KMS-11 (cell line): Measurements from ENCODE around the gene PLPPR2.
"Not testable (repeated sequence)": the region's sequence is repeated elsewhere in the genome, so short reads cannot be mapped to it uniquely, and the experiment has no call there.

ENCODE experiments used
- H2AFZ ChIP-seq: fragments of 200-600 bp; sonication (generic); 2 replicates; pipeline ENCODE4 v1.6.1; 2016; ENCODE audit warnings: antibody characterized with exemption, mixed run types, low read depth
- H3K27ac ChIP-seq: fragments of 200-600 bp; sonication (generic); 2 replicates; pipeline ENCODE4 v1.6.1; 2016; ENCODE audit warnings: mild to moderate bottlenecking, mixed run types
- H3K27me3 ChIP-seq: fragments of 200-600 bp; sonication (generic); 2 replicates; pipeline ENCODE4 v1.6.1; 2017; ENCODE audit warnings: mild to moderate bottlenecking, low read depth, mixed run types, moderate library complexity; ENCODE audit not compliant: insufficient read depth
- H3K36me3 ChIP-seq: fragments of 200-600 bp; sonication (generic); 2 replicates; pipeline ENCODE4 v1.6.1; 2017; ENCODE audit warnings: mild to moderate bottlenecking, mixed run types; ENCODE audit not compliant: insufficient read depth
- H3K4me1 ChIP-seq: fragments of 200-600 bp; sonication (generic); 2 replicates; pipeline ENCODE4 v1.6.1; 2016; ENCODE audit warnings: mild to moderate bottlenecking, low read depth, mixed run types; ENCODE audit not compliant: poor library complexity, severe bottlenecking
- H3K4me2 ChIP-seq: fragments of 200-600 bp; sonication (generic); 2 replicates; pipeline ENCODE4 v1.7.0; 2016; ENCODE audit warnings: mild to moderate bottlenecking, mixed run types
- H3K4me3 ChIP-seq: fragments of 200-600 bp; sonication (generic); IDR thresholded peaks from 2 replicates; pipeline ENCODE4 v1.6.1; 2017; ENCODE audit warnings: low read depth, low read length, mixed read lengths; ENCODE audit not compliant: insufficient read depth
- H3K79me2 ChIP-seq: fragments of 200-600 bp; sonication (generic); 2 replicates; pipeline ENCODE4 v1.6.1; 2016; ENCODE audit warnings: low read depth, mixed run types; ENCODE audit not compliant: insufficient read depth
- H3K9ac ChIP-seq: fragments of 200-600 bp; sonication (generic); 2 replicates; pipeline ENCODE4 v1.6.1; 2016; ENCODE audit warnings: mild to moderate bottlenecking, mixed run types
- H4K20me1 ChIP-seq: fragments of 200-600 bp; sonication (generic); 2 replicates; pipeline ENCODE4 v1.6.1; 2016; ENCODE audit warnings: mild to moderate bottlenecking, mixed run types; ENCODE audit not compliant: insufficient read depth
- TF ChIP-seq, protein P1 (sequence below): fragments of 200-600 bp; sonication (generic); conservative IDR thresholded peaks from 2 replicates; pipeline ENCODE4 v1.6.1; 2017; ENCODE audit warnings: low read depth, mild to moderate bottlenecking, antibody characterized with exemption, low read length, moderate library complexity, mixed read lengths

The PLPPR2 gene, protein sequence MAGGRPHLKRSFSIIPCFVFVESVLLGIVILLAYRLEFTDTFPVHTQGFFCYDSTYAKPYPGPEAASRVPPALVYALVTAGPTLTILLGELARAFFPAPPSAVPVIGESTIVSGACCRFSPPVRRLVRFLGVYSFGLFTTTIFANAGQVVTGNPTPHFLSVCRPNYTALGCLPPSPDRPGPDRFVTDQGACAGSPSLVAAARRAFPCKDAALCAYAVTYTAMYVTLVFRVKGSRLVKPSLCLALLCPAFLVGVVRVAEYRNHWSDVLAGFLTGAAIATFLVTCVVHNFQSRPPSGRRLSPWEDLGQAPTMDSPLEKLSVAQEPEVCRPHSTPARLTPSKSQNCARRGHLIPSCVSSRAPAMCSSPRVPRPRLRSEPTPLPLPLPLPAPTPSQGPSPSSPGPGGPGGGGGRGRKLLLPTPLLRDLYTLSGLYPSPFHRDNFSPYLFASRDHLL

DNA sequence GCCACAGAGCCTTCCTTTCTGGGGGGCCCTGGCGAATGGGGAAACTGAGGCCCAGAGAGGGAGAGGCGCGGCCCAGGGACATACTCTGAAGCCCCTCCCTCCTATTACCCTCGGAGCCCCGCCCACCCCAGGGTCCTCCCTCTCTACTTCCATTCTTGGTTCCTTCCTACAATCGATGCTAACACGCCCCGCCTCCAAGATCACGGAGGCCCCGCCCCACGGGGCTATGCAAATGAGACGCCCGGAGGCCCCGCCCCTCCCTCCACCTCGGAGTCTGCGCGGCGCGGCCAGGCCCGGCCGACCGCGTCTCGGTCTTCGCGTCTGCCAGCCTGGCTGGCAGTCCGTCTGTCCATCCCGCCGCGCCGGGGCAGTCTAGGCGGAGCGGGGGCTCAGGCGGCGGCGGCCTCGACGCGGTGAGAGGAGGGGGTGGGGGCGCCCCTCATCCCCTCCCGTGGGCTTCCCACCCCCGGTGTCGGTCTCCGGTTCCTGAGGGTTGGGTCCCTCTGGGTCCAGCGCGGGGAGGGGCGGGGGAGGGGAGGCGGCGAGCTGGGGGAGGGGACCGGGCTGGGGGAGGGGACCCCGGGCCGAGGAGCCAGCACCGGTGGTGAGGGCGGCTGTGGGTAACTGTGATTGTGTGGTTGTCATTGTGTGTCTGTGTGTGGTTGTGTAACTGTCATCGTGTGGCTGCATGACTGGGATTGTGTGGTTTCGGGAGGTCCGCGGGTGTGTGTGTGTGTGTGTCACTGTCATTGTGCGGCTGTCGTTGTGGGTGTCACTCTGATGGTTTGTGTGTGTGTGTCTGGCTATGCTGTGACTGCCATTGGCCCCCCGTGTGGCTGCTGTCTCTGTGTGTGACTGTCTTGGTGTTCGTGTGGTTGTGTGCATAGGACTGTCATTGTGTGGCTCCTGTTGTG lies at the start of gene PLPPR2:
TSS of gene PLPPR2 (plus strand) at position 273 of the 914 bp plus-strand sequence. CDS start 2,242 bp downstream, outside the sequence.
- Histone ChIP-seq H3K4me3 (no peak within 1 kb of the TSS), H3K4me2 (peak within 1 kb of the TSS; percentile 54)
- TF ChIP-seq, protein P1, sequence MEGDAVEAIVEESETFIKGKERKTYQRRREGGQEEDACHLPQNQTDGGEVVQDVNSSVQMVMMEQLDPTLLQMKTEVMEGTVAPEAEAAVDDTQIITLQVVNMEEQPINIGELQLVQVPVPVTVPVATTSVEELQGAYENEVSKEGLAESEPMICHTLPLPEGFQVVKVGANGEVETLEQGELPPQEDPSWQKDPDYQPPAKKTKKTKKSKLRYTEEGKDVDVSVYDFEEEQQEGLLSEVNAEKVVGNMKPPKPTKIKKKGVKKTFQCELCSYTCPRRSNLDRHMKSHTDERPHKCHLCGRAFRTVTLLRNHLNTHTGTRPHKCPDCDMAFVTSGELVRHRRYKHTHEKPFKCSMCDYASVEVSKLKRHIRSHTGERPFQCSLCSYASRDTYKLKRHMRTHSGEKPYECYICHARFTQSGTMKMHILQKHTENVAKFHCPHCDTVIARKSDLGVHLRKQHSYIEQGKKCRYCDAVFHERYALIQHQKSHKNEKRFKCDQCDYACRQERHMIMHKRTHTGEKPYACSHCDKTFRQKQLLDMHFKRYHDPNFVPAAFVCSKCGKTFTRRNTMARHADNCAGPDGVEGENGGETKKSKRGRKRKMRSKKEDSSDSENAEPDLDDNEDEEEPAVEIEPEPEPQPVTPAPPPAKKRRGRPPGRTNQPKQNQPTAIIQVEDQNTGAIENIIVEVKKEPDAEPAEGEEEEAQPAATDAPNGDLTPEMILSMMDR, result no peak

DNA sequence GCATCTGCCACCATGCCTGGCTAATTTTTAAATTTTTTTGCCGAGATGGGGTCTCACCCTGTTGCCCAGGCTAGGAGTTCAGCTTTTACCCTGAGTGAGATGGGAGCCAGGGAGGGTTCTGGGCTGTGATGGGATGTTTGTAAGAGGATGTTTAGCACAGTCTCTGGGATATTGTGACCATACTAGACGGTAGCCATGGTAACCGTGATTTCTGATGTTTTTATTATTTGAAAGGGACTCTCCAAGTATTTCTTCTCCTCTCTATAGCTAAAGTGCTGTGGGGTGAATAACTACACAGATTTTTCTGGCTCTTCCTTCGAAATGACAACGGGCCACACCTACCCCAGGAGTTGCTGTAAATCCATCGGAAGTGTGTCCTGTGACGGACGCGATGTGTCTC lies 48.9 kb upstream of the PLPPR2 start:
- no peak overlapping the region for H3K4me3 ChIP-seq
- no peak overlapping the region for H3K27ac ChIP-seq
- no peak overlapping the region for H3K4me2 ChIP-seq
- peaks cover 3% of the 10 kb centered on the region; the same call in 1 of the 2 replicates for H3K27me3 ChIP-seq
- no peaks in the 10 kb centered on the region for H3K36me3 ChIP-seq
- no peak overlapping the region for H2AFZ ChIP-seq
- H3K9ac ChIP-seq, result no peak overlapping the region
- TF ChIP-seq, protein P1, result no peak
- H3K79me2 ChIP-seq, result no peaks in the 10 kb centered on the region
- H3K4me1 ChIP-seq, result no peaks in the 10 kb centered on the region
- no peaks in the 10 kb centered on the region for H4K20me1 ChIP-seq

More for the DNA sequence above, at the start of gene PLPPR2:
- Histone ChIP-seq H3K27ac (no peak within 1 kb of the TSS), H3K79me2 (no peaks in the 10 kb centered on the region), H3K9ac (no peak within 1 kb of the TSS), H3K27me3 (no peaks in the 10 kb centered on the region), H4K20me1 (no peaks in the 10 kb centered on the region), H3K36me3 (no peaks in the 10 kb centered on the region), H2AFZ (peak within 1 kb of the TSS; percentile 52; the same call in 1 of the 2 replicates), H3K4me1 (peaks cover 9% of the 10 kb centered on the region)

DNA sequence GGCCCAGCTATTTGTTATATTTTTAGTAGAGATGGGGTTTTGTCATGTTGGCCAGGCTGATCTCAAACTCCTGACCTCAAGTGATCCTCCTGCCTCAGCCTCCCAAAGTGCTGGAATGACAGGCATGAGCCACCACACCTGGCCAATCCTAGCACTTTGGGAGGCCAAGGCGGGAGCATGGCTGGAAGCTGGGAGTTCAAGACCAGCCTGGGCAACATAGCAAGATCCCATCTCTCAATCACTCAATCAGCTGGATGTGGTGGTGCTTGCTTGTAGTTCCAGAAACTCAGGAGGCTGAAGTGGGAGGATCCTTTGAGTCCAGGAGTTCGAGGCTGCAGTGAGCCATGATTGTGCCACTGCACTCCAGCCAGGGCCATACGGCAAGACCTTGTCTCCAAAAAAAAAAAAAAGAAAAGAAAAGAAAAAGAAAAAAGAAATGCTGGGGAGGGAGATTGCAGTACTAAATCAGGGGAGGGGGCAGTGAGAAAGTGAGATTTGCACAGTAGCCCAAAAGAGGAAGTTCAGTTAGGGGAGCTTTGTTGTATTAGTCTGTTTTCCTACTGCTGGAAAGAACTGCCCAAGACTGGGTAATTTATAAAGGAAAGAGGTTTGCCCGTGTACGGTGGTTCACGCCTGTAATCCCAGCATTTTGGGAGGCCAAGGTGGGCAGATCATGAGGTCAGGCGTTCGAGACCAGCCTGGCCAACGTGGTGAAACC lies 34.8 kb upstream of the PLPPR2 start:
- not testable (repeated sequence) for H3K79me2 ChIP-seq, H3K4me2 ChIP-seq, H3K27ac ChIP-seq, H3K27me3 ChIP-seq, H3K9ac ChIP-seq, H3K4me3 ChIP-seq, H3K36me3 ChIP-seq, H2AFZ ChIP-seq, H4K20me1 ChIP-seq
- H3K4me1 ChIP-seq, result peaks cover 58% of the 10 kb centered on the region

DNA sequence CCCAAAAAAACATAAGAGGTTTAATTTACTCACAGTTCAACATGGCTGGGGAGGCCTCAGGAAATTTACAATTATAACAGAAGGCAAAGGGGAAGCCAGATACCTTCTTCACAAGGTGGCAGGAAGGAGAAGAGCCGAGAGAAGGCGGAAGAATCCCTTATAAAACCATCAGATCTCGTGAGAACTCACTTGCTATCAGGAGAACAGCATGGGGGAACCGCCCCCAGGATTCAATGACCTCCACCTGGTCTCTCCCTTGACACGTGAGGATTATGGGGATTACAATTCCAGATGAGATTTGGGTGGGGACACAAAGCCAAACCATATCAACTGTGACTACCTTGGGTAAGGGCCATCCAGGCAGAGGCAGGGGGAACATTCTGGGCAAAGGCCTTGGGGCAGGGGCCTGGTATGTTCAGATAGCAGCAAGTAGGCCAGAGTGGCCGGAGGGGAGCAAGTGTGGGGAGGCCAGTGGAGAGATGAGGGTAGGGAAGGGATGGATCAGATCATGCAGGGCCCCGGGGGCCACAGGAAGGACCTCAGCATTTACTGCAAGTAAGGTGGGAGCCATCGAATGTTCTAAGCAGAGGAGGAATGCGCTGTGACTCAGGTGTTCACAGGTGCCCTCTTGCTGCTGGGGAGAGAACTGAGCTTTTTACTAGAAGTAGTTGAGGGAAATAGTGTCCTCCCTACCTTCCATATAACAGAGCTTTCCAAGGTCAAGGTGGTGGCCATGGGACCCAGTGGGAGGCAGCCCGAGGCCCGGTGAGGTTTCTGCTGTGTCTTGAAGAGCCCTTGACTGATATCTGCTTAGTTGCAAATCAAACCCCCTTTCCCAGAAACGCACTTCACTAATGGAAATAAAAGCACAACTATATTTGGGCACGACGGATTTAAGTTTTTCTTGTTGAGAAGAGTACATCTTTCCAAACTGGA lies 33.8 kb upstream of the PLPPR2 start:
- TF ChIP-seq, protein P1, result no peak
- Histone ChIP-seq H3K79me2 (no peaks in the 10 kb centered on the region), H3K4me2 (no peak overlapping the region), H3K36me3 (no peaks in the 10 kb centered on the region), H3K27ac (no peak overlapping the region), H3K4me1 (peaks cover 49% of the 10 kb centered on the region), H2AFZ (no peak overlapping the region), H3K4me3 (no peak overlapping the region), H4K20me1 (no peaks in the 10 kb centered on the region), H3K9ac (no peak overlapping the region), H3K27me3 (no peaks in the 10 kb centered on the region)
